Stomach (tissue), 9 donors: Measurements from ENCODE around the gene HOXD1. TPM values are rescaled to one million over a fixed set of nuclear protein-coding genes. Genes with fewer than 3 reads are reported as not detected.

ENCODE experiments used
- DNase-seq, 2 donors: peaks; one replicate each; pipeline versions ENCODE4 v3.0.0 to v3.0.0-alpha.2; 2013 to 2019
- H3K27ac ChIP-seq, 5 donors: fragments of 200-600 bp in 4 of 5; sonication (generic) in 4 of 5; one replicate each; pipeline ENCODE4 v1.5.1; 2013 to 2019; ENCODE audit warnings: mild to moderate bottlenecking in 1 of 5, moderate library complexity in 1 of 5
- H3K27me3 ChIP-seq, 3 donors: fragments of 200-600 bp; sonication (generic); one replicate each; pipeline ENCODE4 v1.5.1; 2017 to 2019; ENCODE audit warnings: mixed run types in 1 of 3
- H3K36me3 ChIP-seq, 4 donors: fragments of 200-600 bp; sonication (generic); 1 replicate in 3 of 4; 2 replicates in 1 of 4; pipeline ENCODE4 v1.5.1; 2016 to 2019
- H3K4me1 ChIP-seq, 4 donors: fragments of 200-600 bp; sonication (generic); one replicate each; pipeline ENCODE4 v1.5.1; 2016 to 2019
- H3K4me3 ChIP-seq, 4 donors: fragments of 200-600 bp; sonication (generic) in 3 of 4; one replicate each; pipeline ENCODE4 v1.5.1; 2016 to 2019; ENCODE audit warnings: mild to moderate bottlenecking in 1 of 4
- H3K9me3 ChIP-seq, 4 donors: fragments of 200-600 bp; sonication (generic); one replicate each; pipeline ENCODE4 v1.5.1; 2016 to 2019
- EP300 ChIP-seq: sonication (generic); formaldehyde crosslinking; IDR thresholded peaks from one replicate; pipeline ENCODE4 v1.6.1; 2017; ENCODE audit warnings: antibody characterized with exemption
- POLR2A ChIP-seq, 4 donors: fragments of 450-650 bp; IDR thresholded peaks; one replicate each; pipeline ENCODE4 v1.6.1; 2016; ENCODE audit warnings: antibody characterized with exemption in 4 of 4, control low read depth in 2 of 4, mild to moderate bottlenecking in 1 of 4, moderate library complexity in 1 of 4
- POLR2AphosphoS5 ChIP-seq, 3 donors: sonication (generic); formaldehyde crosslinking; IDR thresholded peaks; one replicate each; pipeline ENCODE4 v1.6.1; 2016; ENCODE audit warnings: antibody characterized with exemption in 3 of 3
- WGBS, 5 donors: extraction: QIAGEN DNeasy Blood & Tissue Kit in 3 of 5; methylation state at CpG; one replicate each; pipeline versions ENCODE4 v1.1.5 to v1.1.7; 2013 to 2018; 5-methylcytosine and 5-hydroxymethylcytosine counted together
- intact Hi-C: fragments of 100-400 bp; cut with DNase I; formaldehyde crosslinking; loops from one replicate; pipeline ENCODE4 v1.15.1; 2023; ENCODE audit warnings: low total_unique reads
- polyA plus RNA-seq, 3 donors: library from polyadenylated mRNA; stranded (reverse); fragments of 200-250 nt; gene quantifications; one replicate each; pipeline ENCODE4 v1.2.3, GENCODE V29; 2013
- total RNA-seq, 5 donors: library from RNA; depleted of rRNA; stranded (reverse); fragments of >200 nt; gene quantifications; one replicate each; pipeline versions ENCODE4 v1.1.0 to v1.2.3, GENCODE V29; 2014 to 2016
- TF ChIP-seq, protein P1 (sequence below), 7 experiments: fragments of 450-650 bp in 4 of 7; fragments of 200-600 bp in 3 of 7; sonication (generic) in 3 of 7; IDR thresholded peaks; one replicate each; pipeline ENCODE4 v1.5.1; 2016 to 2019; ENCODE audit warnings: antibody characterized with exemption in 7 of 7, control low read depth in 2 of 7, mild to moderate bottlenecking in 1 of 7
- donor health status: healthy with polysubstance abuse.
- donor health status: Bipolar disorder and iron deficiency.
- donor health status: healthy.

Gene HOXD1
- total and polyA plus RNA-seq, 8 donors: 0.12 to 0.23 (median 0.18) TPM; not detected in 5

DNA sequence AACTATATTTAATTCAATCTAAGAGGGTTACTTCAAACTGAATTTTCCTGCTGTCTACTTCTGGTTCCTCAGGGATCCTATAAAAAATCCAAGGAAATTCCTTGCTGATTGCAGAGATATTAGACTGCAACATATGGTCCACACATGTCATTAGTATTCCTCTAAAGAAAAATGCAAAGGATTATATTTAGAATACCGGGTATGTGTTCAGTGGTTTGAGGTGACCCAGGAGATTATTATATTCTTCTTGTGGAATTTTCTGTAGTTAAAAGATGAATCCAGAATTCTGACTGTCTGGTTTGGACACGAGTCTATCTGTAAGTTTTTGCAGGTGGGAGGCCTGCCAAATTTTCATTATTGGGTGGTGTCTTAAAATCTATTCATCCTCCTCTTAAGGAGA is 18.2 kb downstream of the HOXD1 start:
- Histone ChIP-seq H3K27me3 (peaks cover 0 to 35% (median 14%) of the 10 kb centered on the region in 3 donors), H3K27ac (no peak overlapping the region), H3K4me3 (no peak overlapping the region), H3K4me1 (no peaks in the 10 kb centered on the region), H3K9me3 (peaks cover 0 to 12% (median 6%) of the 10 kb centered on the region in 4 donors), H3K36me3 (no peaks in the 10 kb centered on the region)
- WGBS, 5 donors: 51 to 74% (median 67%) methylated on average over 2 of the region's 2 CpGs
- DNase-seq: no peak
- intact Hi-C loops: no loop called here
- TF ChIP-seq, protein P1, sequence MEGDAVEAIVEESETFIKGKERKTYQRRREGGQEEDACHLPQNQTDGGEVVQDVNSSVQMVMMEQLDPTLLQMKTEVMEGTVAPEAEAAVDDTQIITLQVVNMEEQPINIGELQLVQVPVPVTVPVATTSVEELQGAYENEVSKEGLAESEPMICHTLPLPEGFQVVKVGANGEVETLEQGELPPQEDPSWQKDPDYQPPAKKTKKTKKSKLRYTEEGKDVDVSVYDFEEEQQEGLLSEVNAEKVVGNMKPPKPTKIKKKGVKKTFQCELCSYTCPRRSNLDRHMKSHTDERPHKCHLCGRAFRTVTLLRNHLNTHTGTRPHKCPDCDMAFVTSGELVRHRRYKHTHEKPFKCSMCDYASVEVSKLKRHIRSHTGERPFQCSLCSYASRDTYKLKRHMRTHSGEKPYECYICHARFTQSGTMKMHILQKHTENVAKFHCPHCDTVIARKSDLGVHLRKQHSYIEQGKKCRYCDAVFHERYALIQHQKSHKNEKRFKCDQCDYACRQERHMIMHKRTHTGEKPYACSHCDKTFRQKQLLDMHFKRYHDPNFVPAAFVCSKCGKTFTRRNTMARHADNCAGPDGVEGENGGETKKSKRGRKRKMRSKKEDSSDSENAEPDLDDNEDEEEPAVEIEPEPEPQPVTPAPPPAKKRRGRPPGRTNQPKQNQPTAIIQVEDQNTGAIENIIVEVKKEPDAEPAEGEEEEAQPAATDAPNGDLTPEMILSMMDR (IDR thresholded peaks at IDR 0.05): no peak
- no peak for TF ChIP-seq POLR2A (IDR thresholded peaks at IDR 0.05)
- TF ChIP-seq EP300: no peak
- no peak for TF ChIP-seq POLR2AphosphoS5 (IDR thresholded peaks at IDR 0.05)

DNA sequence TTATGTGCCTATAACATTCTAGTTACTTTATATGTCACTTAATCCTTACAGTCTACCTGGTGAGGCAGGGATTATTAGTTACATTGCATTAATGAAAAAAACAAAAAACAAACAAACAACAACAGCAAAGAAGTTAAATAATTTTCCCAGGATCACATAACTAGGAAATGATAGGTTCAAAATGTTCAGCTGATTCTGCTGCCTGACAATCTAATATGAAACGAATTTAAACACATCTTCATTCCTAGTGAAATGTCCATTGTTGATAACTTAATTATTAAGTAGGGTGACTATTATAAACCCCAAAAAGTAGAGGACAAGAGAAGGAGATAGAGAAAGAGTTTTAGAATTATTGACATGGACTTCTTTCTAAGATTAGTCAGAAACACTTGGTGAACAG is 22.6 kb downstream of the HOXD1 start:
- Histone ChIP-seq H3K4me3 (no peak overlapping the region), H3K36me3 (no peaks in the 10 kb centered on the region), H3K27me3 (peaks cover 0 to 7% (median 5%) of the 10 kb centered on the region in 3 donors), H3K4me1 (no peaks in the 10 kb centered on the region), H3K9me3 (no peaks in the 10 kb centered on the region), H3K27ac (no peak overlapping the region)
- 33 to 64% (median 55%) methylated on average over 1 of the region's 1 CpG for WGBS, 5 donors
- TF ChIP-seq, protein P1 (IDR thresholded peaks at IDR 0.05): no peak
- TF ChIP-seq EP300 (no peak), POLR2AphosphoS5 (IDR thresholded peaks at IDR 0.05) (no peak), POLR2A (IDR thresholded peaks at IDR 0.05) (no peak)
- DNase-seq: no peak
- intact Hi-C loops: no loop called here

DNA sequence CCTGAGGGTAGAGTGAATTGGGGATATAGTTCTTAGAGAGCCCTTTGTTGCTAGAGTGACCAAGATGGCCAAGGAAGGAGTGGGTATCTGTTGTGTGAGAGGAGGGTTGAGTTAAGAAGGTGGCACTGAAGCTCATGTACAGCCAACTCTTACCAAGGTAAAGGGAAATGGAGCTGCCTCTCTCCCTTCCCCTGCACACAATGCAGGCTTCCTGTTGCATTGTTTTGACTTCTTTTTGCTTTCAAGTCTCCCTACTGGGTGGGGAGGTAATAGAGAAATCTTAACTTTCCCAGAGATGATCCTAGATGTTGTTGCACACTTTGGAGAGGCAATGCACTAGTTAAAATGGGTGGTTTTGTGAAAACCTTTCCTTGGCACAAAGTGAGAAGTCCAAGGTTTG is 23.8 kb downstream of the HOXD1 start:
- Histone ChIP-seq H3K4me1 (no peaks in the 10 kb centered on the region), H3K27me3 (peaks cover 0 to 7% (median 5%) of the 10 kb centered on the region in 3 donors), H3K27ac (no peak overlapping the region), H3K36me3 (no peaks in the 10 kb centered on the region), H3K4me3 (no peak overlapping the region), H3K9me3 (no peaks in the 10 kb centered on the region)
- DNase-seq: no peak
- intact Hi-C loops: no loop called here
- TF ChIP-seq POLR2A (IDR thresholded peaks at IDR 0.05) (no peak), EP300 (no peak), POLR2AphosphoS5 (IDR thresholded peaks at IDR 0.05) (no peak)
- TF ChIP-seq, protein P1 (IDR thresholded peaks at IDR 0.05): no peak

DNA sequence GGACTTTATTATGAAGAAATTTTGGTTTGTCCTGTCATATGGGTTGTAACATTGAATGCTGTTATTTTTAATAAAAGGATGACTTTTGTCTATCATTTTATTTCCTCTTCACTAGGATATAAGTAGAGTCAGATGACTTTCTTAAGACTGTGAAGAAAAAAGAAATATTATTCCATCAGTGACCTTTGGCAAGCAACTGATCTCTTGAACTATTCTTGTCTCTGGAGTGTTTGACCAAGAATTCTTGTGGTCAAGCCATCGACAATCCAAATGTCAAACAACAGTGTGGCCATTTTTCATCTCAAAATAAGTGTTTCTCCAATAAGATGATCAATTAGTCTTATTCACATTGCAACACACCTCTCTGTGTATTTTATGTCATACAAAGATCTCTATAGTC is 24.9 kb downstream of the HOXD1 start:
- WGBS, 5 donors: 13 to 30% (median 19%) methylated on average over 1 of the region's 1 CpG
- H3K9me3 ChIP-seq: no peaks in the 10 kb centered on the region
- TF ChIP-seq POLR2AphosphoS5 (IDR thresholded peaks at IDR 0.05) (no peak), POLR2A (IDR thresholded peaks at IDR 0.05) (no peak), EP300 (no peak)
- TF ChIP-seq, protein P1 (IDR thresholded peaks at IDR 0.05): no peak

More for the DNA sequence above, 24.9 kb downstream of the HOXD1 start:
- Histone ChIP-seq H3K4me1 (no peaks in the 10 kb centered on the region), H3K27me3 (peaks cover 0 to 7% (median 0%) of the 10 kb centered on the region in 3 donors), H3K27ac (no peak overlapping the region), H3K4me3 (no peak overlapping the region), H3K36me3 (no peaks in the 10 kb centered on the region)
- DNase-seq: no peak
- intact Hi-C loops: no loop called here
